GM11168 (cell line): Measurements from ENCODE around the gene USHBP1.

ENCODE experiments used
- in situ Hi-C: fragments of 300-500 bp; cut with MboI; formaldehyde crosslinking; loops from one replicate; pipeline ENCODE4 v1.12.0; 2022; ENCODE audit warnings: low sequenced_read_pairs; ENCODE audit not compliant: unreplicated experiment

USHBP1 gene

GRCh38 chr19:17215127-17215971, 49.2 kb downstream of the USHBP1 start, which contains the start of gene USE1:
Gene USE1 (plus strand): TSS chr19:17215357. CDS start chr19:17215406, 49 bp downstream.
- in situ Hi-C loops: no loop called here

- in situ Hi-C loops: no loop called here
These were observed 49.9 kb downstream of the USHBP1 start for GRCh38 chr19:17214508-17215126.

GRCh38 chr19:17213334-17213733, 51.2 kb downstream of the USHBP1 start:
- in situ Hi-C loops: no loop called here

DNA sequence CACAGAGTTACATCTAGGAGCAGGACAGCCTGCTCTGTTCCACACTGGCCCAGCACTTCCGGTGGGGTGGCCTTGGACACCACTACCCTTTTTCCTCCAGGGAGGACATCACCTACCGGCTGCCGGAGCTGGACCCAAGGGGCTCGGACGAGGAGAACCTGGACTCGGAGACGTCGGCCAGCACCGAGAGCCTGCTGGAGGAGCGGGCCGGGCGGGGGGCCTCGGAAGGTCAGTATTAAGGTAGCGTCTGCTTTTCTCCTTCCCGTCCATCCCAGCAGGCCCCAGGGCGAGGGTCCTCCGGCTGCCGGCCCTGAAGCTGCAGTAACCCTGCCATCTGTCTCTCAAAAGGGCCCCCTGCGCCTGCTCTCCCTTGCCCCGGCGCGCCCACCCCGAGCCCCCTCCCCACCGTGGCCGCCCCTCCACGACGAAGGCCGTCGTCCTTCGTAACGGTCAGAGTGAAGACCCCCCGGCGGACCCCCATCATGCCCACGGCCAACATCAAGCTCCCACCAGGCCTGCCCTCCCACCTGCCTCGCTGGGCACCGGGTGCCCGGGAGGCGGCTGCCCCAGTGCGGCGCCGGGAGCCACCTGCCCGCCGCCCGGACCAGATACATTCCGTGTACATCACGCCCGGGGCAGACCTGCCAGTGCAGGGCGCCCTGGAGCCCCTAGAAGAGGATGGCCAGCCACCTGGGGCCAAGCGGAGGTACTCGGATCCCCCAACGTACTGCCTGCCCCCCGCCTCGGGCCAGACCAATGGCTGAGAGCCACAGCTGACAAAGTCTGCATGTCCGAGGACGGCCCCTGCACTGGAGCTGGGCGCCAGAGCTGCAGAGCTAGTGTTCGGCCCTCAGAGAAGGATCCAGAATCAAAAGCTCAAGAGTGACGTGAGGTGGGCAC, 52.7 kb downstream of the USHBP1 start:
- in situ Hi-C loops: no loop called here

GRCh38 chr19:17210296-17210695, 54.2 kb downstream of the USHBP1 start:
- in situ Hi-C loops: no loop called here

DNA sequence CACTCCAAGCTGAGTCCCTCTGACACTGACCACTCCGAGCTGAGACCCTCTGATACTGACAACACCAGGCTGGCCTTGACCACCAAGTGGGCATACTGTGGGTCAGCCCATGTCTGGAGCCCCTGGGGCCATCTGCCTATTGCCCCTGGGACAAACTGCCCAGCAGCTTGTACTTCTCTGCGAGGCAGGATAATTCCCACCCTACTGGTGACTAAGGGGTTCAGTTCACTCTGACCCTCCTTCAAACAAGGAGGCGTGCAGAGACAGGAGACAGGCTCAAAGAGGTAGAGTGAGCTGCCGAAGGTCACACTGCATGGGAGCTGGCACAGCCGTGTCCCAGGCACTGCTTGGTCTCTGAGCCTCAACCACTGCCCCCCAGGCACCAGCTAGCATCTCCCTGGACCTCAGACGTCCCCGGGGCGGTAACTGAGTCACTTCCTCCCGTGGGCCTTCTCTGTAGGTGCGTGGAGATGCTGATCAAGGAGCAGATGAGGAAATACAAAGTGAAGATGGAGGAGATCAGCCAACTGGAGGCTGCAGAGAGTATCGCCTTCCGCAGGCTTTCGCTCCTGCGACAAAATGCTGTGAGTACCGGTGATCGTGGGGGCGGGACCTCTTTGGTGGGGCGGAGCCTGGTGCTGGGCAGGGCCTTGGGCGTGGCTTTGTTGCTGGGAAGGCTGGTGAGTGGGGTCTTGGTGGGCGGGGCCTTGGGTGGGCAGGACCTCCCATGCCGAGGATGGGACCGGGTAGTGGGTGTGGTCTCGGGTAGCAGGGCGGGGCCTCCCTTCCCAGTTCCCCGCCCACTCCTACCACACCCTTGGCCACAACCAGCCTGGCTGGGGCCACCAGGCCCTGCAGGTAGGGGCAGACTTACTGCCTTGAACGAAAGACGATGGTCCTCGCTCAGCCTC, 55.2 kb downstream of the USHBP1 start:
- in situ Hi-C loops: no loop called here

- in situ Hi-C loops: no loop called here
These were observed 57.6 kb downstream of the USHBP1 start for GRCh38 chr19:17206736-17207581.

- in situ Hi-C loops: no loop called here
These were observed 59.1 kb downstream of the USHBP1 start for GRCh38 chr19:17205237-17206140.

GRCh38 chr19:17202713-17203112, 61.8 kb downstream of the USHBP1 start:
- in situ Hi-C loops: no loop called here

DNA sequence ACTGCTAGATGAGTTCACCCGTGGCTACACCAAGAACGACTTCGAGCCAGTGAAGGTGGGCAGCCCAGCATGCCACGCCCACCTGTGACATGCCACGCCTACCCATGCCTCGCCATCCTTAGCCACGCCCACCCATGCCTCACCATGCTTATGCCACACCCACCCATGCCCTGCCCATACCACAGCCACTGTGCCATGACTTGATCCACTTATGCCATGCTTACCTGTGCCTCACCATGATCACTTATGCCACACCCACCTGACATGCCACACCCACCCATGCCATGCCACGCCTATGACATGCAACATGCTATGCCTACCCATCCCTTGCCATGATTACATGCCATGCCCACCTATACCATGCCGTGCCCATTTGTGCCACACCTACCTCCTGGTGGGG, 62.3 kb downstream of the USHBP1 start:
- in situ Hi-C loops: no loop called here

DNA sequence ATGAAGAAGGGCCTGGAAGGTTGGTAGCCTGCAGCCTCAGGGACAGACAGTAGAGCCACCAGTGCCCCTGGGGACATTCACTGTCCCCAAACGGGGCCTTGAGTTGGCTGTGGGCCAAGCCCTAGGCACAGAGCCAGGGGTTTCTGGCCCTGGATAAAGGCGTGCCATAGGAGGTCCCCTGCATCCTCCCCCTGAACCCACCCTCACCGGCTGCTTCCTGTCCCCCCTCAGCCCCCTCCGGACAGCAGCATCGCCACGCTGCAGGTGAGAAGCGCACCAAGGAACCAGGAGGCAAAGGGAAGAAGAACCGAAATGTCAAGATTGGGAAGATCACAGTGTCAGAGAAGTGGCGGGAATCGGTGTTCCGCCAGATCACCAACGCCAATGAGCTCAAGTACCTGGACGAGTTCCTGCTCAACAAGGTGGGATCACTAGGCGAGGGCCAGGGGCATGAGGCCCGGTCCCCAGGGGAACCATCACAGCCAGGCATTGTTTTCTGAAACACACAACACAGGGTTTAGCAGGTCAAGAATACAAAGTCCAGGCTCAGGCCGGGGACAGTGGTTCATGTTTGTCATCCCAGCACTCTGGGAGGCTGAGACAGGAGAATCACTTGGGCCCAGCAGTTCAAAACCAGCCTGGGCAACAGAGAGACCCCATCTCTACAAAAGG, 64.0 kb downstream of the USHBP1 start:
- in situ Hi-C loops: no loop called here
